GM23248 (cell line): ENCODE results near the gene SUN2. TPM values are rescaled to one million over a fixed set of nuclear protein-coding genes. Genes with fewer than 3 reads are reported as not detected.

Source experiments
- DNase-seq: peaks from one replicate; pipeline ENCODE4 v3.0.0-alpha.2; 2015
- H2AFZ ChIP-seq: fragments of 200-600 bp; sonication (generic); 2 replicates; pipeline ENCODE4 v1.6.1; 2016; ENCODE audit warnings: antibody characterized with exemption
- H3F3A ChIP-seq: fragments of 200-600 bp; sonication (generic); 2 replicates; pipeline ENCODE4 v1.6.1; 2016; ENCODE audit warnings: mild to moderate bottlenecking, antibody characterized with exemption, mixed run types; ENCODE audit not compliant: insufficient read depth
- H3K27ac ChIP-seq: fragments of 200-600 bp; sonication (generic); 2 replicates; pipeline ENCODE4 v1.5.1; 2016; ENCODE audit warnings: mild to moderate bottlenecking
- H3K27me3 ChIP-seq: fragments of 200-600 bp; sonication (generic); replicated peaks from 2 replicates; pipeline ENCODE4 v1.6.1; 2016; ENCODE audit warnings: mild to moderate bottlenecking; ENCODE audit not compliant: insufficient read depth
- H3K36me3 ChIP-seq: fragments of 200-600 bp; sonication (generic); 2 replicates; pipeline ENCODE4 v1.6.1; 2016; ENCODE audit warnings: low read depth, mild to moderate bottlenecking
- H3K4me1 ChIP-seq: fragments of 200-600 bp; sonication (generic); 2 replicates; pipeline ENCODE4 v1.6.1; 2016; ENCODE audit warnings: mild to moderate bottlenecking; ENCODE audit not compliant: insufficient read depth
- H3K4me2 ChIP-seq: fragments of 200-600 bp; sonication (generic); one replicate; pipeline ENCODE4 v1.6.1; 2016; ENCODE audit warnings: mild to moderate bottlenecking; ENCODE audit not compliant: unreplicated experiment
- H3K4me3 ChIP-seq: fragments of 200-600 bp; sonication (generic); 2 replicates; pipeline ENCODE4 v1.5.1; 2016; ENCODE audit warnings: mild to moderate bottlenecking
- H3K79me2 ChIP-seq: fragments of 200-600 bp; sonication (generic); 2 replicates; pipeline ENCODE4 v1.6.1; 2016; ENCODE audit warnings: mild to moderate bottlenecking; ENCODE audit not compliant: insufficient read depth
- H3K9ac ChIP-seq: fragments of 200-600 bp; sonication (generic); 2 replicates; pipeline ENCODE4 v1.6.1; 2016; ENCODE audit warnings: mild to moderate bottlenecking
- H3K9me2 ChIP-seq: fragments of 200-600 bp; sonication (generic); 2 replicates; pipeline ENCODE4 v1.6.1; 2016; ENCODE audit warnings: mixed run types, mild to moderate bottlenecking, moderate library complexity; ENCODE audit not compliant: insufficient read depth
- H3K9me3 ChIP-seq: fragments of 200-600 bp; sonication (generic); one replicate; pipeline ENCODE4 v1.6.1; 2017; ENCODE audit warnings: low read depth
- H4K20me1 ChIP-seq: fragments of 200-600 bp; sonication (generic); 2 replicates; pipeline ENCODE4 v1.6.0; 2016; ENCODE audit not compliant: insufficient read depth
- EZH2 ChIP-seq: fragments of 200-600 bp; sonication (generic); IDR thresholded peaks from 2 replicates; pipeline ENCODE4 v1.6.1; 2018; ENCODE audit warnings: antibody characterized with exemption, mild to moderate bottlenecking; ENCODE audit not compliant: insufficient read depth, poor library complexity, severe bottlenecking
- EZH2phosphoT487 ChIP-seq: fragments of 200-600 bp; sonication (generic); IDR thresholded peaks from 2 replicates; pipeline ENCODE4 v1.6.1; 2018; ENCODE audit warnings: antibody characterized with exemption, moderate library complexity, mild to moderate bottlenecking, low read depth; ENCODE audit not compliant: insufficient read depth
- WGBS, 2 experiments: methylation state at CpG; one replicate each; pipeline ENCODE4 v1.1.6; 2015 to 2017; ENCODE audit warnings: low lambda C conversion rate in 2 of 2, low coverage in 1 of 2; ENCODE audit errors: missing lambda C conversion rate in 2 of 2; 5-methylcytosine and 5-hydroxymethylcytosine counted together
- in situ Hi-C: fragments of 300-500 bp; cut with MboI; formaldehyde crosslinking; loops from 2 replicates; pipeline ENCODE4 v1.15.0; 2020
- polyA plus RNA-seq: library from polyadenylated mRNA; unstranded; fragments of >200 nt; fragmentation: Nextera tagmentation; extraction: Ambion mirVana; gene quantifications from 2 replicates; pipeline ENCODE4 v1.2.1, GENCODE V29; 2016
- total RNA-seq: library from RNA; depleted of rRNA; stranded (reverse); fragments of >200 nt; shearing (Covaris generic); gene quantifications from 2 replicates; pipeline ENCODE4 v1.2.3, GENCODE V29; 2014

SUN2 gene
- total and polyA plus RNA-seq, 2 experiments from 2014 or later: 47.9 to 146 TPM

GRCh38 chr22:38738475-38739070 is 17.2 kb downstream of the SUN2 start:
- peaks cover 4% of the 10 kb centered on the region for H3K4me1 ChIP-seq
- H3K9me2 ChIP-seq: no peaks in the 10 kb centered on the region
- 89 to 90% methylated on average over 13 to 18 of the region's 18 CpGs for WGBS, 2 experiments
- H3K27ac ChIP-seq: no peak overlapping the region
- no peak overlapping the region for H3K4me2 ChIP-seq
- no peaks in the 10 kb centered on the region for H3K9me3 ChIP-seq
- TF ChIP-seq EZH2: no peak
- no peak for TF ChIP-seq EZH2phosphoT487
- no peak overlapping the region for H3K4me3 ChIP-seq
- in situ Hi-C loops: no loop called here
- H2AFZ ChIP-seq: no peak overlapping the region
- peaks cover 8% of the 10 kb centered on the region for H3F3A ChIP-seq
- no peak overlapping the region for H3K9ac ChIP-seq
- peaks cover 19% of the 10 kb centered on the region; the same call in 1 of the 2 replicates for H3K36me3 ChIP-seq
- DNase-seq: no peak
- H3K79me2 ChIP-seq: no peaks in the 10 kb centered on the region
- H4K20me1 ChIP-seq: no peaks in the 10 kb centered on the region
- H3K27me3 ChIP-seq: no peaks in the 10 kb centered on the region

- Histone ChIP-seq H3K79me2 (no peaks in the 10 kb centered on the region), H3K27me3 (no peaks in the 10 kb centered on the region), H3K9ac (no peak overlapping the region), H3F3A (peaks cover 13% of the 10 kb centered on the region), H3K9me2 (no peaks in the 10 kb centered on the region), H3K36me3 (peaks cover 21% of the 10 kb centered on the region; the same call in 1 of the 2 replicates), H2AFZ (no peak overlapping the region), H3K4me2 (no peak overlapping the region), H3K4me1 (peaks cover 4% of the 10 kb centered on the region), H4K20me1 (no peaks in the 10 kb centered on the region), H3K4me3 (no peak overlapping the region), H3K27ac (no peak overlapping the region), H3K9me3 (no peaks in the 10 kb centered on the region)
- in situ Hi-C loops: no loop called here
- TF ChIP-seq EZH2 (no peak), EZH2phosphoT487 (no peak)
- 78 to 80% methylated on average over 21 of the region's 21 CpGs for WGBS, 2 experiments
- DNase-seq: peak; percentile 20
Measured at GRCh38 chr22:38737302-38738060, 18.3 kb downstream of the SUN2 start.

- no peaks in the 10 kb centered on the region for H3K9me2 ChIP-seq
- no peak overlapping the region for H3K4me3 ChIP-seq
- DNase-seq: no peak
- H3K27ac ChIP-seq: no peak overlapping the region
- H3K9ac ChIP-seq: no peak overlapping the region
- peaks cover 13% of the 10 kb centered on the region for H3F3A ChIP-seq
- no peaks in the 10 kb centered on the region for H4K20me1 ChIP-seq
- no peaks in the 10 kb centered on the region for H3K79me2 ChIP-seq
- TF ChIP-seq EZH2 (no peak), EZH2phosphoT487 (no peak)
- H3K36me3 ChIP-seq: peaks cover 21% of the 10 kb centered on the region; the same call in 1 of the 2 replicates
- H3K4me1 ChIP-seq: peaks cover 4% of the 10 kb centered on the region
- no peaks in the 10 kb centered on the region for H3K9me3 ChIP-seq
- H3K27me3 ChIP-seq: no peaks in the 10 kb centered on the region
- no peak overlapping the region for H3K4me2 ChIP-seq
- 87 to 90% methylated on average over 7 of the region's 7 CpGs for WGBS, 2 experiments
- no peak overlapping the region for H2AFZ ChIP-seq
- in situ Hi-C loops: no loop called here
Measured at GRCh38 chr22:38736257-38736570, 19.6 kb downstream of the SUN2 start.

GRCh38 chr22:38735465-38736256 is 20.1 kb downstream of the SUN2 start:
- no peak overlapping the region for H3K4me2 ChIP-seq
- H2AFZ ChIP-seq: no peak overlapping the region
- H3K9me2 ChIP-seq: no peaks in the 10 kb centered on the region
- no peaks in the 10 kb centered on the region for H3K9me3 ChIP-seq
- H3K9ac ChIP-seq: no peak overlapping the region
- H4K20me1 ChIP-seq: no peaks in the 10 kb centered on the region
- in situ Hi-C loops: no loop called here
- peaks cover 4% of the 10 kb centered on the region for H3K4me1 ChIP-seq
- TF ChIP-seq EZH2 (no peak), EZH2phosphoT487 (no peak)
- peaks cover 16% of the 10 kb centered on the region; the same call in 1 of the 2 replicates for H3K36me3 ChIP-seq
- 84% methylated on average over 15 of the region's 15 CpGs for WGBS, 2 experiments
- no peaks in the 10 kb centered on the region for H3K79me2 ChIP-seq
- H3K27ac ChIP-seq: no peak overlapping the region
- peaks cover 13% of the 10 kb centered on the region for H3F3A ChIP-seq
- no peak for DNase-seq
- no peaks in the 10 kb centered on the region for H3K27me3 ChIP-seq
- no peak overlapping the region for H3K4me3 ChIP-seq
